Panc1 (cell line): Measurements from ENCODE around the gene KNDC1. TPM values are rescaled to one million over a fixed set of nuclear protein-coding genes. Genes with fewer than 3 reads are reported as not detected.

Source experiments
- ATAC-seq: fragments of 200-7000 bp; cut with Tn5 transposase; 2 replicates; pipeline ENCODE4 v1.9.1; 2020; ENCODE audit warnings: mild to moderate bottlenecking, moderate library complexity
- BruUV-seq: library from RNA; stranded (reverse); fragments of 400-500 nt; replicated peaks from 2 replicates; lab custom pipeline; 2021; lab: Mats Ljungman, UMichigan
- CTCF ChIA-PET: fragments of 300-600 bp; sonication (Branson Sonifier 250); formaldehyde crosslinking; loops from one replicate; lab custom pipeline; 2022; ENCODE audit warnings: antibody characterized with exemption; lab: Charles Lee
- POLR2A ChIA-PET: fragments of 300-600 bp; sonication (Branson Sonifier 250); formaldehyde crosslinking; loops from one replicate; lab custom pipeline; 2022; ENCODE audit warnings: antibody characterized with exemption; lab: Charles Lee
- DNase-seq: peaks from one replicate; pipeline ENCODE4 v3.0.0-alpha.2; 2010; ENCODE audit warnings: low read depth, low spot score
- H3K27ac ChIP-seq: 2 replicates; pipeline ENCODE4 v1.5.1; 2011; ENCODE audit warnings: mild to moderate bottlenecking, low read length, inconsistent platforms
- H3K27me3 ChIP-seq: fragments of 200-500 bp; sonication (Bioruptor generic); 2 replicates; pipeline ENCODE4 v1.6.0; 2014; ENCODE audit warnings: low read length, inconsistent platforms; ENCODE audit not compliant: control insufficient read depth, insufficient read depth
- H3K36me3 ChIP-seq: fragments of 200-500 bp; sonication (Bioruptor generic); 2 replicates; pipeline ENCODE4 v1.5.1; 2014; ENCODE audit warnings: inconsistent platforms, mild to moderate bottlenecking, low read length, moderate library complexity; ENCODE audit not compliant: control insufficient read depth, insufficient read depth
- H3K4me1 ChIP-seq: 2 replicates; pipeline ENCODE4 v1.5.1; 2011; ENCODE audit warnings: inconsistent platforms, mild to moderate bottlenecking, low read length, moderate library complexity; ENCODE audit not compliant: control insufficient read depth, insufficient read depth
- H3K4me3 ChIP-seq, 2 experiments: 2 replicates each; pipeline ENCODE4 v1.5.1; 2011 to 2012; ENCODE audit warnings: low read depth in 2 of 2, low read length in 2 of 2, mild to moderate bottlenecking in 2 of 2, inconsistent platforms in 1 of 2, moderate library complexity in 1 of 2
- H3K9me3 ChIP-seq: fragments of 200-500 bp; sonication (Bioruptor generic); 2 replicates; pipeline ENCODE4 v1.5.1; 2014; ENCODE audit warnings: low read depth, mild to moderate bottlenecking, inconsistent platforms, low read length, moderate library complexity; ENCODE audit not compliant: control insufficient read depth, insufficient read depth
- POLR2AphosphoS5 ChIP-seq: IDR thresholded peaks from 2 replicates; pipeline ENCODE4 v1.6.1; 2012; ENCODE audit warnings: mild to moderate bottlenecking, low read depth, low read length, moderate library complexity
- SIN3A ChIP-seq: IDR thresholded peaks from 2 replicates; pipeline ENCODE4 v1.6.1; 2012; ENCODE audit warnings: low read depth, mild to moderate bottlenecking, low read length, moderate library complexity, borderline replicate concordance; ENCODE audit not compliant: insufficient read depth
- TCF7L2 ChIP-seq: IDR thresholded peaks from 2 replicates; pipeline ENCODE4 v1.6.1; 2011; ENCODE audit warnings: mild to moderate bottlenecking, low read depth, low read length, inconsistent platforms
- in situ Hi-C: cut with HindIII; loops from 2 replicates; pipeline ENCODE4 v1.10.0; 2016; ENCODE audit warnings: low sequenced_read_pairs, low pct_unique_long_range_greater_than_20kb
- intact Hi-C: fragments of 100-400 bp; cut with micrococcal nuclease; formaldehyde crosslinking; loops from one replicate; pipeline ENCODE4 v1.10.0; 2022; ENCODE audit not compliant: unreplicated experiment
- total RNA-seq: library from RNA; stranded (reverse); gene quantifications from one replicate; pipeline ENCODE4 v1.2.1, GENCODE V29; 2021; ENCODE audit not compliant: unreplicated experiment
- TF ChIP-seq, protein P1 (sequence below): fragments of 450-650 bp; IDR thresholded peaks from 2 replicates; pipeline ENCODE4 v1.5.1; 2017; ENCODE audit warnings: mild to moderate bottlenecking
- TF ChIP-seq, protein P2 (sequence below), 2 experiments: IDR thresholded peaks; 2 replicates each; pipeline ENCODE4 v1.6.1; 2011 to 2012; ENCODE audit warnings: low read depth in 2 of 2, control low read depth in 1 of 2, low read length in 1 of 2, mild to moderate bottlenecking in 1 of 2, moderate library complexity in 1 of 2; ENCODE audit not compliant: insufficient read depth in 1 of 2

The KNDC1 gene
- total RNA-seq, 1 experiment from 2014 or later, result 2.6 TPM

DNA sequence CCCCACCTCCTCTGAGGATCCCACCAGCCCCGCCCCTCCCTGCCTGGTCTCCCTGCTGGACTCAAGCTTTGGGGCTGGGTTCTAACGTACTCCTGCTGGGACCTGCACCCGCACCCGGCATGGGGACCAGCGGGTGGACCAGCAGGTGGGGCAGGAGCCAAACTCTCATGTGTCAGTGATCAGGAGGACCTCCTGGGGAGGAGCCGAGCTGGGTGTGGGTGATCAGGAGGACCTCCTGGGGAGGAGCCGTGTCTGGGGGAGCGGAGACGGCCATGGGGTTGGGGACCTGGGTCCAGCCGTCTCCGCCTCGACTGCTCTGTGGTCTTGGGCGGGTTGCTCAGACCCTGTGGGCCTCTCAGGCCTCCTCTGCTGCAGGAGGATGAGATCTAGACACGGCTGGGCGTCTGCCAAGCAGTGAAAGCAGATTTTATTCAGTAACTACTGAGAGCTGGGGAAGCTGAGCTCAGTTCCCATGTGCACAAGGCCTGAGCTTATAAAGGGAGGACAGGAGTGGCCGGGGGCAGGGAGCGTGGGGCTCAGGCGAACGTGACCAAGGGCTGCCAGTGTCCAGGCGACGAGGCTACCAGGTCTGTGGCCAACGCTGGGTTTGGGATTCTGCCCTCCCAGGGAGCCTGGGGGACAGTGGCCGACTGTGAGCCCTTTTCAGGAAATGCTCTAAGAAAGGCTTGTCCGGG lies 36.3 kb downstream of the KNDC1 start:
- intact Hi-C loops (no loop called here), in situ Hi-C loops (no loop called here)
- no peaks in the 10 kb centered on the region for H3K36me3 ChIP-seq
- no TSS peak for BruUV-seq
- TF ChIP-seq, protein P1, sequence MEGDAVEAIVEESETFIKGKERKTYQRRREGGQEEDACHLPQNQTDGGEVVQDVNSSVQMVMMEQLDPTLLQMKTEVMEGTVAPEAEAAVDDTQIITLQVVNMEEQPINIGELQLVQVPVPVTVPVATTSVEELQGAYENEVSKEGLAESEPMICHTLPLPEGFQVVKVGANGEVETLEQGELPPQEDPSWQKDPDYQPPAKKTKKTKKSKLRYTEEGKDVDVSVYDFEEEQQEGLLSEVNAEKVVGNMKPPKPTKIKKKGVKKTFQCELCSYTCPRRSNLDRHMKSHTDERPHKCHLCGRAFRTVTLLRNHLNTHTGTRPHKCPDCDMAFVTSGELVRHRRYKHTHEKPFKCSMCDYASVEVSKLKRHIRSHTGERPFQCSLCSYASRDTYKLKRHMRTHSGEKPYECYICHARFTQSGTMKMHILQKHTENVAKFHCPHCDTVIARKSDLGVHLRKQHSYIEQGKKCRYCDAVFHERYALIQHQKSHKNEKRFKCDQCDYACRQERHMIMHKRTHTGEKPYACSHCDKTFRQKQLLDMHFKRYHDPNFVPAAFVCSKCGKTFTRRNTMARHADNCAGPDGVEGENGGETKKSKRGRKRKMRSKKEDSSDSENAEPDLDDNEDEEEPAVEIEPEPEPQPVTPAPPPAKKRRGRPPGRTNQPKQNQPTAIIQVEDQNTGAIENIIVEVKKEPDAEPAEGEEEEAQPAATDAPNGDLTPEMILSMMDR, result no peak
- TF ChIP-seq SIN3A (no peak), POLR2AphosphoS5 (no peak), TCF7L2 (no peak)
- TF ChIP-seq, protein P2, sequence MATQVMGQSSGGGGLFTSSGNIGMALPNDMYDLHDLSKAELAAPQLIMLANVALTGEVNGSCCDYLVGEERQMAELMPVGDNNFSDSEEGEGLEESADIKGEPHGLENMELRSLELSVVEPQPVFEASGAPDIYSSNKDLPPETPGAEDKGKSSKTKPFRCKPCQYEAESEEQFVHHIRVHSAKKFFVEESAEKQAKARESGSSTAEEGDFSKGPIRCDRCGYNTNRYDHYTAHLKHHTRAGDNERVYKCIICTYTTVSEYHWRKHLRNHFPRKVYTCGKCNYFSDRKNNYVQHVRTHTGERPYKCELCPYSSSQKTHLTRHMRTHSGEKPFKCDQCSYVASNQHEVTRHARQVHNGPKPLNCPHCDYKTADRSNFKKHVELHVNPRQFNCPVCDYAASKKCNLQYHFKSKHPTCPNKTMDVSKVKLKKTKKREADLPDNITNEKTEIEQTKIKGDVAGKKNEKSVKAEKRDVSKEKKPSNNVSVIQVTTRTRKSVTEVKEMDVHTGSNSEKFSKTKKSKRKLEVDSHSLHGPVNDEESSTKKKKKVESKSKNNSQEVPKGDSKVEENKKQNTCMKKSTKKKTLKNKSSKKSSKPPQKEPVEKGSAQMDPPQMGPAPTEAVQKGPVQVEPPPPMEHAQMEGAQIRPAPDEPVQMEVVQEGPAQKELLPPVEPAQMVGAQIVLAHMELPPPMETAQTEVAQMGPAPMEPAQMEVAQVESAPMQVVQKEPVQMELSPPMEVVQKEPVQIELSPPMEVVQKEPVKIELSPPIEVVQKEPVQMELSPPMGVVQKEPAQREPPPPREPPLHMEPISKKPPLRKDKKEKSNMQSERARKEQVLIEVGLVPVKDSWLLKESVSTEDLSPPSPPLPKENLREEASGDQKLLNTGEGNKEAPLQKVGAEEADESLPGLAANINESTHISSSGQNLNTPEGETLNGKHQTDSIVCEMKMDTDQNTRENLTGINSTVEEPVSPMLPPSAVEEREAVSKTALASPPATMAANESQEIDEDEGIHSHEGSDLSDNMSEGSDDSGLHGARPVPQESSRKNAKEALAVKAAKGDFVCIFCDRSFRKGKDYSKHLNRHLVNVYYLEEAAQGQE (IDR thresholded peaks at IDR 0.05; ENCODE audit: insufficient read depth in 1 of 2, low read depth in 2 of 2, low read length in 1 of 2), result no peak
- no peak overlapping the region for H3K4me3 ChIP-seq
- ChIA-PET POLR2A (no interaction called here), CTCF (interaction anchor here (0.6 kb wide), 1 partner anchor 133 kb away, joined by 3 read pairs; no protein-coding TSS in a partner anchor)
- no peaks in the 10 kb centered on the region for H3K4me1 ChIP-seq
- no peaks in the 10 kb centered on the region for H3K9me3 ChIP-seq
- H3K27me3 ChIP-seq, result peaks cover 8% of the 10 kb centered on the region
- ATAC-seq (peak; percentile 31; the same call in 1 of the 2 replicates), DNase-seq (no peak)
- H3K27ac ChIP-seq, result no peak overlapping the region

DNA sequence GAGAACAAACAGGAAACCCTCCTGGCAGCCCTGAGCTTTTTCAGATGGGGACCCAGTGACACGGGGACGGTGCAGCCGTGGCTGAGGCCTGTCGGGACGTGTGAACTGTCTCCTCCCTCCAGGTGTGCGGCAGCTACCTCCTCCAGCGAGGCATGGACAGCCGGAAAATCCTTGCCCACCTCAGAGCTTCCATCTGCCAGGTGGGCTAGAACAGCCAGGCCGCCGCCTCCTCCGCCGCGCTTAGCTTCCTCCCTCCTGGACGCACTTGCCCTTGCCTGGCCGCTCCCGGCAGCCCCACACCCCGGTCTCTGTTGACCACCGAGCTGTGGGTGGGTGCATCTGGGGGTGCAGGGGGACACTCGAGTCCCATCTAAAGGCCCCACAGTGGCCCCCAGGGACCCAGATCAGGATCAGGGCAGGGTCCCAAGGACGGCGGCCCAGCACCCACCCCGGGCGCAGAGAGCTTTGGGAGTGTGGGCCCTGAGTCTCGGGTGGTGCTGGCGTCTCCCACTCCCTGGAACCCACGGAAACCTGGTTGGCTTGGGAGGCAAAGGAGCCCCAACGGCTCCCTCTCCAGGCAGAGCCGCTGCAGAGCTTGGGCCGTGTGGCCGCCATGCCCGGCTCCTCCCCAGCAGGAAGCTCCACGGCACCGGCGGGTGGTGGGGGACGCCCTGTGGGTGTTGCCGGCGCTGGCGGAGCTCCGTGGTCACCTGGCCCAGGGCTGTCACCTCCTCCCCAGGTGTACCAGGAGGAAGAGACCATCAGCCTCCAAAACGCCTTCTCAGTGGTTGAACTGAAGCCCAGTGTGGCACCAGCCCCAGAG lies 37.1 kb downstream of the KNDC1 start:
- H3K4me3 ChIP-seq, result no peak overlapping the region
- H3K27ac ChIP-seq, result no peak overlapping the region
- no peaks in the 10 kb centered on the region for H3K9me3 ChIP-seq
- peaks cover 8% of the 10 kb centered on the region for H3K27me3 ChIP-seq
- in situ Hi-C loops (no loop called here), intact Hi-C loops (no loop called here)
- POLR2A ChIA-PET, result no interaction called here
- TF ChIP-seq SIN3A (no peak), TCF7L2 (no peak), POLR2AphosphoS5 (no peak)
- TF ChIP-seq, protein P1, result no peak
- TF ChIP-seq, protein P2 (IDR thresholded peaks at IDR 0.05; ENCODE audit: insufficient read depth in 1 of 2, low read depth in 2 of 2, low read length in 1 of 2), result no peak
- no peak for ATAC-seq
- BruUV-seq, result no TSS peak
- no peak for DNase-seq
- H3K36me3 ChIP-seq, result no peaks in the 10 kb centered on the region
- no peaks in the 10 kb centered on the region for H3K4me1 ChIP-seq
- CTCF ChIA-PET, result no interaction called here
